HCT116 (cell line): ENCODE data around the gene CHMP4B. TPM values are rescaled to one million over a fixed set of nuclear protein-coding genes. Genes with fewer than 3 reads are reported as not detected.

Experiments
- ATAC-seq: fragments of 200-7000 bp; cut with Tn5 transposase; 2 replicates; pipeline ENCODE4 v1.9.1; 2020; ENCODE audit warnings: mild to moderate bottlenecking, moderate library complexity
- BruUV-seq: library from RNA; stranded (reverse); fragments of 400-500 nt; replicated peaks from 2 replicates; lab custom pipeline; 2021; lab: Mats Ljungman, UMichigan
- CTCF ChIA-PET: fragments of 300-600 bp; sonication (Branson Sonifier 250); formaldehyde crosslinking; loops from one replicate; lab custom pipeline; 2021; ENCODE audit warnings: antibody characterized with exemption; lab: Charles Lee
- POLR2A ChIA-PET: fragments of 300-600, 350-600 bp; sonication (Branson Sonifier 250); formaldehyde crosslinking; loops from one replicate; lab custom pipeline; 2021; ENCODE audit warnings: antibody characterized with exemption; lab: Charles Lee
- RAD21 ChIA-PET, 2 experiments: fragments of 300-600 bp; sonication (Branson Sonifier 250); formaldehyde crosslinking; loops; one replicate each; lab custom pipeline; 2023; ENCODE audit warnings: low total read pairs in 2 of 2; ENCODE audit not compliant: uncharacterized antibody in 2 of 2, unreplicated experiment in 2 of 2, low non-redundant PET in 1 of 2; lab: Charles Lee
- DNase-seq: peaks from one replicate; pipeline ENCODE4 v3.0.0-alpha.2; 2010; ENCODE audit warnings: low read depth, low spot score
- H2AFZ ChIP-seq: fragments of 200-600 bp; shearing (Covaris generic), sonication (generic); 2 replicates; pipeline ENCODE4 v1.6.1; 2017; ENCODE audit warnings: low read depth, mixed run types, mixed read lengths, antibody characterized with exemption, low read length; ENCODE audit not compliant: poor library complexity, severe bottlenecking
- H3K27ac ChIP-seq: 2 replicates; pipeline ENCODE4 v1.5.1; 2012; ENCODE audit warnings: low read depth, low read length
- H3K27me3 ChIP-seq: fragments of 200-600 bp; sonication (generic); 2 replicates; pipeline ENCODE4 v1.6.1; 2016; ENCODE audit warnings: mixed run types, low read length, mixed read lengths; ENCODE audit not compliant: insufficient read depth
- H3K36me3 ChIP-seq, 2 experiments: fragments of 200-500 bp in 1 of 2; fragments of 200-600 bp in 1 of 2; sonication (Bioruptor generic) in 1 of 2; sonication (generic) in 1 of 2; 2 replicates each; pipeline versions ENCODE4 v1.5.1 to v1.6.1; 2014 to 2016; ENCODE audit warnings: low read length in 2 of 2, inconsistent platforms in 1 of 2, mixed read lengths in 1 of 2, mixed run types in 1 of 2; ENCODE audit not compliant: insufficient read depth in 2 of 2, control insufficient read depth in 1 of 2
- H3K4me1 ChIP-seq, 2 experiments: fragments of 200-600 bp in 1 of 2; sonication (generic) in 1 of 2; 2 replicates each; pipeline versions ENCODE4 v1.5.1 to v1.6.1; 2012 to 2017; ENCODE audit warnings: low read length in 2 of 2, inconsistent platforms in 1 of 2, mild to moderate bottlenecking in 1 of 2, mixed read lengths in 1 of 2, mixed run types in 1 of 2, moderate library complexity in 1 of 2; ENCODE audit not compliant: insufficient read depth in 2 of 2, control insufficient read depth in 1 of 2
- H3K4me2 ChIP-seq: fragments of 200-600 bp; sonication (generic); 2 replicates; pipeline ENCODE4 v1.6.1; 2017; ENCODE audit warnings: mixed run types, low read length, mixed read lengths
- H3K4me3 ChIP-seq, 2 experiments: fragments of 200-600 bp in 1 of 2; sonication (generic) in 1 of 2; replicated peaks in 1 of 2; 2 replicates each; pipeline ENCODE4 v1.5.1; 2011 to 2016; ENCODE audit warnings: low read length in 2 of 2, control low read depth in 1 of 2, low read depth in 1 of 2, mild to moderate bottlenecking in 1 of 2, mixed read lengths in 1 of 2, mixed run types in 1 of 2
- H3K79me2 ChIP-seq: fragments of 200-600 bp; sonication (generic); 2 replicates; pipeline ENCODE4 v1.6.1; 2017; ENCODE audit warnings: mild to moderate bottlenecking, mixed run types, low read length, moderate library complexity, mixed read lengths; ENCODE audit not compliant: insufficient read depth
- H3K9ac ChIP-seq: fragments of 200-600 bp; sonication (generic); 2 replicates; pipeline ENCODE4 v1.6.1; 2016; ENCODE audit warnings: low read length, mixed read lengths
- H3K9me2 ChIP-seq: fragments of 200-600 bp; sonication (generic), shearing (Covaris generic); 2 replicates; pipeline ENCODE4 v1.6.1; 2017; ENCODE audit warnings: mixed run types, mild to moderate bottlenecking, moderate library complexity; ENCODE audit not compliant: insufficient read depth
- H3K9me3 ChIP-seq, 2 experiments: fragments of 200-500 bp in 1 of 2; fragments of 200-600 bp in 1 of 2; sonication (Bioruptor generic) in 1 of 2; sonication (generic) in 1 of 2; 2 replicates each; pipeline ENCODE4 v1.6.1; 2014 to 2017; ENCODE audit warnings: low read length in 2 of 2, mixed read lengths in 2 of 2, inconsistent platforms in 1 of 2, low read depth in 1 of 2, mild to moderate bottlenecking in 1 of 2, mixed run types in 1 of 2, moderate library complexity in 1 of 2; ENCODE audit not compliant: control insufficient read depth in 1 of 2, insufficient read depth in 1 of 2
- H4K20me1 ChIP-seq: fragments of 200-600 bp; sonication (generic), shearing (Covaris generic); 2 replicates; pipeline ENCODE4 v1.6.1; 2017; ENCODE audit warnings: mixed run types, mild to moderate bottlenecking, moderate library complexity; ENCODE audit not compliant: insufficient read depth
- EZH2 ChIP-seq: fragments of 200-600 bp; sonication (generic); IDR thresholded peaks from 2 replicates; pipeline ENCODE4 v1.6.1; 2017; ENCODE audit warnings: antibody characterized with exemption, mixed run types
- EZH2phosphoT487 ChIP-seq: fragments of 200-600 bp; IDR thresholded peaks from 2 replicates; pipeline ENCODE4 v1.6.1; 2018; ENCODE audit warnings: antibody characterized with exemption, borderline replicate concordance
- ZFX ChIP-seq: fragments of 450-650 bp; IDR thresholded peaks from 2 replicates; pipeline ENCODE4 v1.6.1; 2017
- ZNF274 ChIP-seq: fragments of 200-500 bp; sonication (Bioruptor generic); IDR thresholded peaks from 2 replicates; pipeline ENCODE4 v1.6.1; 2014; ENCODE audit warnings: mild to moderate bottlenecking, low read depth, low read length, inconsistent platforms
- intact Hi-C: fragments of 100-400 bp; cut with micrococcal nuclease; formaldehyde crosslinking; loops from 2 replicates; pipeline ENCODE4 v1.10.0; 2022
- total RNA-seq: library from RNA; stranded (reverse); gene quantifications from one replicate; pipeline ENCODE4 v1.2.1, GENCODE V29; 2021; ENCODE audit not compliant: unreplicated experiment
- TF ChIP-seq, protein P1 (sequence below): IDR thresholded peaks from 2 replicates; pipeline ENCODE4 v1.6.1; 2012

The CHMP4B gene
- total RNA-seq, 1 experiment from 2014 or later = 56.9 TPM

- DNase-seq = no peak
- ChIA-PET RAD21 (no interaction called here), CTCF (no interaction called here), POLR2A (no interaction called here)
- H4K20me1 ChIP-seq = no peaks in the 10 kb centered on the region
- no peak for TF ChIP-seq EZH2
- no peak overlapping the region for H2AFZ ChIP-seq
- H3K4me3 ChIP-seq = no peak overlapping the region
- H3K9me2 ChIP-seq = no peaks in the 10 kb centered on the region
- no peak for ATAC-seq
- intact Hi-C loops = no loop called here
- no peaks in the 10 kb centered on the region for H3K4me1 ChIP-seq
- no peak overlapping the region for H3K9ac ChIP-seq
- H3K79me2 ChIP-seq = no peaks in the 10 kb centered on the region
- no peaks in the 10 kb centered on the region for H3K9me3 ChIP-seq
- H3K27ac ChIP-seq = no peak overlapping the region
- no peaks in the 10 kb centered on the region for H3K36me3 ChIP-seq
- BruUV-seq = no TSS peak
- no peak overlapping the region for H3K4me2 ChIP-seq
- H3K27me3 ChIP-seq = no peaks in the 10 kb centered on the region
These were observed 58.1 kb downstream of the CHMP4B start for GRCh38 chr20:33869283-33869682.

GRCh38 chr20:33871362-33871761 lies 60.2 kb downstream of the CHMP4B start:
- ChIA-PET CTCF (no interaction called here), RAD21 (no interaction called here), POLR2A (no interaction called here)
- Histone ChIP-seq H3K9me2 (no peaks in the 10 kb centered on the region), H3K36me3 (no peaks in the 10 kb centered on the region), H3K4me1 (no peaks in the 10 kb centered on the region), H3K4me3 (no peak overlapping the region), H3K9me3 (no peaks in the 10 kb centered on the region), H3K27ac (no peak overlapping the region), H3K27me3 (no peaks in the 10 kb centered on the region), H3K9ac (no peak overlapping the region), H4K20me1 (no peaks in the 10 kb centered on the region), H2AFZ (no peak overlapping the region), H3K4me2 (no peak overlapping the region), H3K79me2 (no peaks in the 10 kb centered on the region)
- BruUV-seq = no TSS peak
- DNase-seq (no peak), ATAC-seq (no peak)
- intact Hi-C loops = no loop called here
- TF ChIP-seq ZNF274 = no peak
- TF ChIP-seq, protein P1, sequence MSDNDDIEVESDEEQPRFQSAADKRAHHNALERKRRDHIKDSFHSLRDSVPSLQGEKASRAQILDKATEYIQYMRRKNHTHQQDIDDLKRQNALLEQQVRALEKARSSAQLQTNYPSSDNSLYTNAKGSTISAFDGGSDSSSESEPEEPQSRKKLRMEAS = no peak
- TF ChIP-seq ZFX = no peak
- TF ChIP-seq EZH2phosphoT487 = no peak
- TF ChIP-seq, all 23 proteins: peak for 0
